Loucy (cell line): ENCODE results near the gene CFAP52.
A peak's percentile ranks its signal among the peaks of the same experiment; 100 is the strongest.
"Not testable (repeated sequence)": the region's sequence is repeated elsewhere in the genome, so short reads cannot be mapped to it uniquely, and the experiment has no call there.

ENCODE experiments used
- CTCF ChIP-seq: fragments of 200-600 bp; sonication (generic); conservative IDR thresholded peaks from 2 replicates; pipeline ENCODE4 v1.5.1; 2014; ENCODE audit warnings: mild to moderate bottlenecking, antibody characterized with exemption, low read length
- EZH2phosphoT487 ChIP-seq: fragments of 200-600 bp; IDR thresholded peaks from 2 replicates; pipeline ENCODE4 v1.6.1; 2018; ENCODE audit warnings: antibody characterized with exemption, mild to moderate bottlenecking, moderate library complexity, borderline replicate concordance

GRCh38 chr17:9554715-9555114 is 21.7 kb upstream of the CFAP52 start:
- peak; percentile 57 for TF ChIP-seq CTCF
- not testable (repeated sequence) for TF ChIP-seq EZH2phosphoT487
